ENCODE measurements around the gene ATP4B.

ATP4B gene

DNA sequence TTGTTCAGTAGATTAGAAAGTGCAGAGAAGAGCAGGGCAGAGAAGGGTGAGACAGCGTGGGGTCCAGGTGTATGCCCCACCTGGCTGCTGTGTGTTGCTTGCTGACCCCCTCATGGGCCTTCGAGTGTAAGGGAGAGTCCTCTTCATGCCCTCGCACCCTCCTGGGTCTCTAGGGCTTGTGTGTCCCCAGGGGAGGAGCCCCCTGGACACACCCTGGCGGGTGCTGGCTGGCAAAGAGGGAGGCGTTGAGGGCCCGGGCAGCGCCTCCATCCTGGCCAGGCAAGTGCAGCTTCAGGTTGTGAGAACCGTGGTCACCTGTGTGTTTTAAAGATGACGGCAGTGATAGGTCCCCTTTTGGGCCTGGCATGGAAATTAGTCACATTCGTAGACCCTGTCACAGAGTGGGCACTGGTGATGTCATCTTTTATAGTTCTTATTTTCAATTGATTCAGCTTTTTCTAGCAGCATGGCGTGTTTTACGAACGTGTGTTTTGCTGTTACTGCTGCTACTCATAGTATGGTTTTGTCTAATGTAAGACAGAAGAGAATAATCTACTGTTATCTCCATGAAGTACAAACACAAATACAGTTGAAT is 54.8 kb downstream of the ATP4B start:
- Histone ChIP-seq H3K79me2 (ENCODE audit: insufficient read depth, low read length) (peaks cover 86% of the 10 kb centered on the region), H4K20me1 (ENCODE audit: insufficient read depth, low read length) (no peaks in the 10 kb centered on the region)

GRCh38 chr13:113602291-113602988 is 55.6 kb downstream of the ATP4B start:
- Histone ChIP-seq H3K4me1 (ENCODE audit: insufficient read depth, low read length, severe bottlenecking) (peaks cover 6% of the 10 kb centered on the region), H3K9me2 (ENCODE audit: low read depth, low read length) (no peaks in the 10 kb centered on the region), H4K20me1 (ENCODE audit: insufficient read depth, low read length) (no peaks in the 10 kb centered on the region), H3K9me3 (ENCODE audit: low read length) (peaks cover 29% of the 10 kb centered on the region), H3F3A (ENCODE audit: insufficient read depth, low read length) (no peaks in the 10 kb centered on the region), H3K4me2 (ENCODE audit: low read length) (no peak overlapping the region), H2AFZ (ENCODE audit: low read length) (no peak overlapping the region), H3K79me2 (ENCODE audit: insufficient read depth, low read length) (peaks cover 86% of the 10 kb centered on the region), H3K4me3 (ENCODE audit: low read depth, low read length, poor library complexity, severe bottlenecking) (no peak overlapping the region), H3K36me3 (ENCODE audit: insufficient read depth, low read length) (peaks cover 88% of the 10 kb centered on the region), H3K9ac (ENCODE audit: low read length) (no peak overlapping the region), H3K27me3 (ENCODE audit: insufficient read depth, low read length) (no peaks in the 10 kb centered on the region), H3K27ac (ENCODE audit: low read depth, low read length, poor library complexity, severe bottlenecking) (no peak overlapping the region)
- TF ChIP-seq, protein P1, sequence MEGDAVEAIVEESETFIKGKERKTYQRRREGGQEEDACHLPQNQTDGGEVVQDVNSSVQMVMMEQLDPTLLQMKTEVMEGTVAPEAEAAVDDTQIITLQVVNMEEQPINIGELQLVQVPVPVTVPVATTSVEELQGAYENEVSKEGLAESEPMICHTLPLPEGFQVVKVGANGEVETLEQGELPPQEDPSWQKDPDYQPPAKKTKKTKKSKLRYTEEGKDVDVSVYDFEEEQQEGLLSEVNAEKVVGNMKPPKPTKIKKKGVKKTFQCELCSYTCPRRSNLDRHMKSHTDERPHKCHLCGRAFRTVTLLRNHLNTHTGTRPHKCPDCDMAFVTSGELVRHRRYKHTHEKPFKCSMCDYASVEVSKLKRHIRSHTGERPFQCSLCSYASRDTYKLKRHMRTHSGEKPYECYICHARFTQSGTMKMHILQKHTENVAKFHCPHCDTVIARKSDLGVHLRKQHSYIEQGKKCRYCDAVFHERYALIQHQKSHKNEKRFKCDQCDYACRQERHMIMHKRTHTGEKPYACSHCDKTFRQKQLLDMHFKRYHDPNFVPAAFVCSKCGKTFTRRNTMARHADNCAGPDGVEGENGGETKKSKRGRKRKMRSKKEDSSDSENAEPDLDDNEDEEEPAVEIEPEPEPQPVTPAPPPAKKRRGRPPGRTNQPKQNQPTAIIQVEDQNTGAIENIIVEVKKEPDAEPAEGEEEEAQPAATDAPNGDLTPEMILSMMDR (IDR thresholded peaks at IDR 0.05; ENCODE audit: low read length), result no peak
- no peak for TF ChIP-seq EZH2 (IDR thresholded peaks at IDR 0.05; ENCODE audit: borderline replicate concordance, low read length)

More for the DNA sequence above, 54.8 kb downstream of the ATP4B start:
- H3K4me1 ChIP-seq (ENCODE audit: insufficient read depth, low read length, severe bottlenecking), result peaks cover 9% of the 10 kb centered on the region
- H3K9me2 ChIP-seq (ENCODE audit: low read depth, low read length), result no peaks in the 10 kb centered on the region
- H3K36me3 ChIP-seq (ENCODE audit: insufficient read depth, low read length), result peaks cover 88% of the 10 kb centered on the region
- no peak overlapping the region for H3K27ac ChIP-seq (ENCODE audit: low read depth, low read length, poor library complexity, severe bottlenecking)
- no peaks in the 10 kb centered on the region for H3F3A ChIP-seq (ENCODE audit: insufficient read depth, low read length)
- no peak overlapping the region for H3K4me2 ChIP-seq (ENCODE audit: low read length)
- no peak overlapping the region for H2AFZ ChIP-seq (ENCODE audit: low read length)
- H3K27me3 ChIP-seq (ENCODE audit: insufficient read depth, low read length), result no peaks in the 10 kb centered on the region
- peaks cover 21% of the 10 kb centered on the region for H3K9me3 ChIP-seq (ENCODE audit: low read length)
- no peak for TF ChIP-seq EZH2 (IDR thresholded peaks at IDR 0.05; ENCODE audit: borderline replicate concordance, low read length)
- TF ChIP-seq, protein P1 (IDR thresholded peaks at IDR 0.05; ENCODE audit: low read length), result no peak
- H3K4me3 ChIP-seq (ENCODE audit: low read depth, low read length, poor library complexity, severe bottlenecking), result no peak overlapping the region
- H3K9ac ChIP-seq (ENCODE audit: low read length), result no peak overlapping the region

GRCh38 chr13:113601166-113602070 is 56.6 kb downstream of the ATP4B start:
- peaks cover 88% of the 10 kb centered on the region for H3K36me3 ChIP-seq (ENCODE audit: insufficient read depth, low read length)
- no peak overlapping the region for H3K9ac ChIP-seq (ENCODE audit: low read length)
- H3K79me2 ChIP-seq (ENCODE audit: insufficient read depth, low read length), result peaks cover 90% of the 10 kb centered on the region
- H3K27me3 ChIP-seq (ENCODE audit: insufficient read depth, low read length), result no peaks in the 10 kb centered on the region
- H3K4me2 ChIP-seq (ENCODE audit: low read length), result no peak overlapping the region
- H2AFZ ChIP-seq (ENCODE audit: low read length), result no peak overlapping the region
- no peak overlapping the region for H3K27ac ChIP-seq (ENCODE audit: low read depth, low read length, poor library complexity, severe bottlenecking)
- no peaks in the 10 kb centered on the region for H3K4me1 ChIP-seq (ENCODE audit: insufficient read depth, low read length, severe bottlenecking)
- no peak overlapping the region for H3K4me3 ChIP-seq (ENCODE audit: low read depth, low read length, poor library complexity, severe bottlenecking)
- TF ChIP-seq, protein P1 (IDR thresholded peaks at IDR 0.05; ENCODE audit: low read length), result no peak
- TF ChIP-seq EZH2 (IDR thresholded peaks at IDR 0.05; ENCODE audit: borderline replicate concordance, low read length), result no peak
- no peaks in the 10 kb centered on the region for H4K20me1 ChIP-seq (ENCODE audit: insufficient read depth, low read length)
- no peaks in the 10 kb centered on the region for H3F3A ChIP-seq (ENCODE audit: insufficient read depth, low read length)
- H3K9me3 ChIP-seq (ENCODE audit: low read length), result peaks cover 39% of the 10 kb centered on the region
- H3K9me2 ChIP-seq (ENCODE audit: low read depth, low read length), result no peaks in the 10 kb centered on the region
